Erythroblast (primary cell): ENCODE data around the gene PPP2R3A.

Experiments used
- GATA1 ChIP-seq: IDR thresholded peaks from 2 replicates; pipeline ENCODE4 v1.6.1; 2011; ENCODE audit warnings: low read depth, mild to moderate bottlenecking, control low read depth, low read length, moderate library complexity
- POLR2A ChIP-seq: IDR thresholded peaks from 2 replicates; pipeline ENCODE4 v1.6.1; 2011; ENCODE audit warnings: mild to moderate bottlenecking, low read length

- TF ChIP-seq POLR2A (no peak), GATA1 (no peak)
Observed at GRCh38 chr3:136197159-136197793, 231.7 kb downstream of the PPP2R3A start.
